SK-N-SH treated with all-trans-retinoic acid at 6 μM for 48 hours (cell line): ENCODE data around the gene CLEC3B.

Experiments
- ATAC-seq: fragments of 200-7000 bp; cut with Tn5 transposase; 3 replicates; pipeline ENCODE4 v1.9.1; 2020; ENCODE audit warnings: mild to moderate bottlenecking, moderate library complexity
- ARNTL ChIP-seq: fragments of 450-650 bp; formaldehyde crosslinking; IDR thresholded peaks from 2 replicates; pipeline ENCODE4 v1.5.0; 2020; ENCODE audit warnings: low read depth, mild to moderate bottlenecking, moderate library complexity, borderline replicate concordance
- BACH2 ChIP-seq: fragments of 250-450 bp; sonication (Bioruptor Pico); IDR thresholded peaks from 2 replicates; pipeline ENCODE4 v1.9.0; 2021; ENCODE audit warnings: mild to moderate bottlenecking, borderline replicate concordance
- ESRRG ChIP-seq: fragments of 250-450 bp; sonication (Bioruptor Pico); IDR thresholded peaks from 2 replicates; pipeline ENCODE4 v1.6.1; 2021; ENCODE audit warnings: mild to moderate bottlenecking
- ISL1 ChIP-seq: fragments of 250-450 bp; sonication (Bioruptor Pico); IDR thresholded peaks from 2 replicates; pipeline ENCODE4 v2.1.2; 2022; ENCODE audit warnings: mild to moderate bottlenecking, moderate library complexity
- PPARA ChIP-seq: fragments of 250-450 bp; sonication (Bioruptor Pico); IDR thresholded peaks from 2 replicates; pipeline ENCODE4 v1.5.0; 2020; ENCODE audit warnings: mild to moderate bottlenecking, borderline replicate concordance
- TCF4 ChIP-seq: fragments of 250-450 bp; sonication (Bioruptor Pico); IDR thresholded peaks from 2 replicates; pipeline ENCODE4 v1.8.0; 2021; ENCODE audit warnings: mild to moderate bottlenecking, moderate library complexity, borderline replicate concordance
- TOX ChIP-seq: fragments of 250-450 bp; sonication (Bioruptor Pico); IDR thresholded peaks from 2 replicates; pipeline ENCODE4 v1.8.0; 2021; ENCODE audit warnings: mild to moderate bottlenecking, moderate library complexity, borderline replicate concordance
- ZC3H10 ChIP-seq: fragments of 250-450 bp; sonication (Bioruptor Pico); IDR thresholded peaks from 2 replicates; pipeline ENCODE4 v1.5.1; 2021; ENCODE audit warnings: mild to moderate bottlenecking, moderate library complexity
- TF ChIP-seq, protein P1 (sequence below): fragments of 250-450 bp; sonication (Bioruptor Pico); IDR thresholded peaks from 2 replicates; pipeline ENCODE4 v1.5.1; 2021; ENCODE audit warnings: mild to moderate bottlenecking, moderate library complexity
- TF ChIP-seq, protein P2 (sequence below): fragments of 250-450 bp; sonication (Bioruptor Pico); IDR thresholded peaks from 2 replicates; pipeline ENCODE4 v1.5.0; 2020; ENCODE audit warnings: mild to moderate bottlenecking, moderate library complexity
- TF ChIP-seq, protein P3 (sequence below): fragments of 250-450 bp; sonication (Bioruptor Pico); IDR thresholded peaks from 2 replicates; pipeline ENCODE4 v1.5.1; 2020; ENCODE audit warnings: low read depth, mild to moderate bottlenecking, moderate library complexity
- TF ChIP-seq, protein P4 (sequence below): fragments of 250-450 bp; sonication (Bioruptor Pico); IDR thresholded peaks from 2 replicates; pipeline ENCODE4 v1.8.0; 2020; ENCODE audit warnings: mild to moderate bottlenecking, moderate library complexity, borderline replicate concordance

Gene CLEC3B

DNA sequence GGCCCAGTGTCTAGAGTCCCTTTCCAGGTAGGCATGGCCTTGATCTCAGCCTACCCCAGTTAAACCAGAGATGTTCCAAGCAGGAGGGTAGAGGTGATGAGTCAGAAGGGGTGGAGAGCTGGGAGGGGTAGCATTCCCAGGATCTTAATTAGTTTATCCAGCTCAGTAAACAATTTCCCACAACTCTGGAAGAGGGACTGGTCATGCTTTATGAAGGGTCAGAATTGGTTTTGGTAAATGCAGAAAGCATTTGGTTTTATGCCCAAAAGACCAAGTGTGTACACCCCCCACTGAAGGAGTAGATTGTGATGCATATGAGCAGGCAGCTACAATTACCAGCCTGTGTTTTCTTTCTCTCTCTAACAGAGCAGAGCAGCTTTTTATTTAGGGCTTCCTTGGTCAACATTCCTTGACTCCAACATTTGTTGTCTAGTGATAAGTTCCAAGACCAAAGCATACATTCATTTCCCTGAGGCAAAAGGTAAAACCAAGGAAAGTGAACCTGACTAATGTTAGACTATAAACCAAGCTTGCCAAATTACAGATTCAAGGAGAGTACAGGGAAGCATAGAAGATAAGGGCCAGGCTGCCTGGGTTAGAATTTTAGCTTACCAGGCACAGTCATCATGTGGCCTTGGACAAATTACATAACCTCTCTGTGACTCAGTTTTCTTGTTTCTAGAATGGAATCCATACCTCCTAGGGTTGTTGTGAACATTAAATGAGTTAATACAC, 32.5 kb upstream of the CLEC3B start:
- ATAC-seq: peak; percentile 58
- TF ChIP-seq, protein P1, sequence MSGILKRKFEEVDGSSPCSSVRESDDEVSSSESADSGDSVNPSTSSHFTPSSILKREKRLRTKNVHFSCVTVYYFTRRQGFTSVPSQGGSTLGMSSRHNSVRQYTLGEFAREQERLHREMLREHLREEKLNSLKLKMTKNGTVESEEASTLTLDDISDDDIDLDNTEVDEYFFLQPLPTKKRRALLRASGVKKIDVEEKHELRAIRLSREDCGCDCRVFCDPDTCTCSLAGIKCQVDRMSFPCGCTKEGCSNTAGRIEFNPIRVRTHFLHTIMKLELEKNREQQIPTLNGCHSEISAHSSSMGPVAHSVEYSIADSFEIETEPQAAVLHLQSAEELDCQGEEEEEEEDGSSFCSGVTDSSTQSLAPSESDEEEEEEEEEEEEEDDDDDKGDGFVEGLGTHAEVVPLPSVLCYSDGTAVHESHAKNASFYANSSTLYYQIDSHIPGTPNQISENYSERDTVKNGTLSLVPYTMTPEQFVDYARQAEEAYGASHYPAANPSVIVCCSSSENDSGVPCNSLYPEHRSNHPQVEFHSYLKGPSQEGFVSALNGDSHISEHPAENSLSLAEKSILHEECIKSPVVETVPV (CRISPR knock-in tag): no peak
- TF ChIP-seq, protein P2, sequence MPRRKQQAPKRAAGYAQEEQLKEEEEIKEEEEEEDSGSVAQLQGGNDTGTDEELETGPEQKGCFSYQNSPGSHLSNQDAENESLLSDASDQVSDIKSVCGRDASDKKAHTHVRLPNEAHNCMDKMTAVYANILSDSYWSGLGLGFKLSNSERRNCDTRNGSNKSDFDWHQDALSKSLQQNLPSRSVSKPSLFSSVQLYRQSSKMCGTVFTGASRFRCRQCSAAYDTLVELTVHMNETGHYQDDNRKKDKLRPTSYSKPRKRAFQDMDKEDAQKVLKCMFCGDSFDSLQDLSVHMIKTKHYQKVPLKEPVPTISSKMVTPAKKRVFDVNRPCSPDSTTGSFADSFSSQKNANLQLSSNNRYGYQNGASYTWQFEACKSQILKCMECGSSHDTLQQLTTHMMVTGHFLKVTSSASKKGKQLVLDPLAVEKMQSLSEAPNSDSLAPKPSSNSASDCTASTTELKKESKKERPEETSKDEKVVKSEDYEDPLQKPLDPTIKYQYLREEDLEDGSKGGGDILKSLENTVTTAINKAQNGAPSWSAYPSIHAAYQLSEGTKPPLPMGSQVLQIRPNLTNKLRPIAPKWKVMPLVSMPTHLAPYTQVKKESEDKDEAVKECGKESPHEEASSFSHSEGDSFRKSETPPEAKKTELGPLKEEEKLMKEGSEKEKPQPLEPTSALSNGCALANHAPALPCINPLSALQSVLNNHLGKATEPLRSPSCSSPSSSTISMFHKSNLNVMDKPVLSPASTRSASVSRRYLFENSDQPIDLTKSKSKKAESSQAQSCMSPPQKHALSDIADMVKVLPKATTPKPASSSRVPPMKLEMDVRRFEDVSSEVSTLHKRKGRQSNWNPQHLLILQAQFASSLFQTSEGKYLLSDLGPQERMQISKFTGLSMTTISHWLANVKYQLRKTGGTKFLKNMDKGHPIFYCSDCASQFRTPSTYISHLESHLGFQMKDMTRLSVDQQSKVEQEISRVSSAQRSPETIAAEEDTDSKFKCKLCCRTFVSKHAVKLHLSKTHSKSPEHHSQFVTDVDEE: no peak
- 0 out of 2 replicates have a peak, but pooled peaks have one; percentile 20 for TF ChIP-seq ISL1 (CRISPR knock-in tag)
- no peak for TF ChIP-seq TCF4
- TF ChIP-seq ARNTL (CRISPR knock-in tag): no peak

DNA sequence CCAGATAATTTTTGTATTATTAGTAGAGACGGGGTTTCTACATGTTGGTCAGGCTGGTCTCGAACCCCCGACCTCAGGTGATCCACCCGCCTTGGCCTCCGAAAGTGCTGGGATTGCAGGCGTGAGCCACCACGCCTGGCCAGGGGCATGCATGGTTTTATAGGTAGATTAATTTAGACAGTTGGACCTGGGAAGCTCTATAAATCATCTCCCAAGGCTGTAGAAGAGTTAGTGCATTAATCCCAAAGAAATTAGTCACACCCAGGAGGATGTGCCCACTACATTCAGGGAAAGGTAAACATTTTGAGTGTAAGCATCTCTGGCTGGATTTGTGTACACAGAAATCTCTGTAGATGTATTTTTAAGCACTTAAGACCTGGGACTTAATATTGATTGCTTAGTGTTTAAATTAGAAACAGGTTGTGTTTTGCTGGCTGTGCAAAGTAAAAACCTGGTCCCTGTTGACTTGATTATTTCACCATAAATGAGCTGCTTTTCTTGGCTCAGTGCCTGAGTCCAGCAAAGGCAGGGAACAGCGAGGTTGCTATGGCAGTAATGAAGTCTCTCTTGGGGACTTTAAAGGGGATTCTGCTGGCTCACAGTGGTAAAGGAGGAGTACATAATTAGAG, 30.8 kb upstream of the CLEC3B start:
- peak; percentile 21; the same call in 2 of the 3 replicates for ATAC-seq
- TF ChIP-seq ZC3H10 (CRISPR knock-in tag) (no peak), TCF4 (peak; percentile 93)

DNA sequence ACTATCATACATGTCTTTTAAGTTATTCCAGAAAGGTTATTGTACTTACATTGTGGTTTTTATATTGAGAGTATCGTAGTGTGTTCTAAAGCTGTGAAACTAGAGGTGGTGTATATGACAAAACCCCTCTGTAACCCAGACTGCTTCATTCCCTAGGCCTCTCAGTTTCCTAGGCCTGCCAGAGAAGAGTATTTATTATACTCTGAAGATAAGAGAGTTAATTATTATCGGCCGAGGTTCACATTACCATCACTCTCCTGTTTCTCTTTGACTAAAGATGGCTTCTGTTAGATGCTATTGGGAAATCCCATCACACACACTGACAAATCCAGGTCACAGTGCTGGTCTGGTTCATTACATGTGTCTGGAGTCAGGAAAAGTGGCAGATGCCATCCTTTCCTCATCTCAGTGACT, 29.5 kb upstream of the CLEC3B start:
- no peak; the same call in 2 of the 3 replicates for ATAC-seq
- TF ChIP-seq, protein P2: peak; percentile 63; the same call in 1 of the 2 replicates
- peak; percentile 53; the same call in 1 of the 2 replicates for TF ChIP-seq TCF4
- no peak for TF ChIP-seq ESRRG (CRISPR knock-in tag)
- no peak for TF ChIP-seq BACH2 (CRISPR knock-in tag)
- TF ChIP-seq, protein P3, sequence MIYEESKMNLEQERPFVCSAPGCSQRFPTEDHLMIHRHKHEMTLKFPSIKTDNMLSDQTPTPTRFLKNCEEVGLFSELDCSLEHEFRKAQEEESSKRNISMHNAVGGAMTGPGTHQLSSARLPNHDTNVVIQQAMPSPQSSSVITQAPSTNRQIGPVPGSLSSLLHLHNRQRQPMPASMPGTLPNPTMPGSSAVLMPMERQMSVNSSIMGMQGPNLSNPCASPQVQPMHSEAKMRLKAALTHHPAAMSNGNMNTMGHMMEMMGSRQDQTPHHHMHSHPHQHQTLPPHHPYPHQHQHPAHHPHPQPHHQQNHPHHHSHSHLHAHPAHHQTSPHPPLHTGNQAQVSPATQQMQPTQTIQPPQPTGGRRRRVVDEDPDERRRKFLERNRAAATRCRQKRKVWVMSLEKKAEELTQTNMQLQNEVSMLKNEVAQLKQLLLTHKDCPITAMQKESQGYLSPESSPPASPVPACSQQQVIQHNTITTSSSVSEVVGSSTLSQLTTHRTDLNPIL (CRISPR knock-in tag): no peak
- no peak for TF ChIP-seq TOX
- TF ChIP-seq, protein P4, sequence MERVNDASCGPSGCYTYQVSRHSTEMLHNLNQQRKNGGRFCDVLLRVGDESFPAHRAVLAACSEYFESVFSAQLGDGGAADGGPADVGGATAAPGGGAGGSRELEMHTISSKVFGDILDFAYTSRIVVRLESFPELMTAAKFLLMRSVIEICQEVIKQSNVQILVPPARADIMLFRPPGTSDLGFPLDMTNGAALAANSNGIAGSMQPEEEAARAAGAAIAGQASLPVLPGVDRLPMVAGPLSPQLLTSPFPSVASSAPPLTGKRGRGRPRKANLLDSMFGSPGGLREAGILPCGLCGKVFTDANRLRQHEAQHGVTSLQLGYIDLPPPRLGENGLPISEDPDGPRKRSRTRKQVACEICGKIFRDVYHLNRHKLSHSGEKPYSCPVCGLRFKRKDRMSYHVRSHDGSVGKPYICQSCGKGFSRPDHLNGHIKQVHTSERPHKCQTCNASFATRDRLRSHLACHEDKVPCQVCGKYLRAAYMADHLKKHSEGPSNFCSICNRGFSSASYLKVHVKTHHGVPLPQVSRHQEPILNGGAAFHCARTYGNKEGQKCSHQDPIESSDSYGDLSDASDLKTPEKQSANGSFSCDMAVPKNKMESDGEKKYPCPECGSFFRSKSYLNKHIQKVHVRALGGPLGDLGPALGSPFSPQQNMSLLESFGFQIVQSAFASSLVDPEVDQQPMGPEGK (CRISPR knock-in tag): no peak
- TF ChIP-seq ISL1 (CRISPR knock-in tag): 0 out of 2 replicates have a peak, but pooled peaks have one; percentile 23

DNA sequence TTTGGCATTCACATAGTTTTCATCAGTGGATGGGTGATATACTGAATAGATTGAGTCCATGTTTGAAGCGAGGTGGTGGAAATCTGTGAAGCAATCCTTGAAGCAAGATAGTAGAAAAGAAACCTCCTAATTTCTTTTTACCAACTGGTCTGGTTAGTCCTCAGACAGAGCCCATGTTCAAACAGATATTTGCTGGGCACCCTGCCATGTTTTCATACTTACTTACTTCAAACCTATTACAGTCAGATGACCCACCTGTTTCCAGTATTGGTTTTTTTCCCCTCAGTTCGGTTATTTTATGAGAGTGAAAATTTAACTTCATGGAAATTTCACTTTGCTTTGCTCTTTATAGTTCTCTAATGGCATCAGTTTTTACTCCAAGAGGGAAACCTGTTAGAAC, 26.3 kb upstream of the CLEC3B start:
- ATAC-seq: no peak
- TF ChIP-seq, protein P1 (CRISPR knock-in tag): no peak
- TF ChIP-seq PPARA (no peak), BACH2 (CRISPR knock-in tag) (no peak), ESRRG (CRISPR knock-in tag) (no peak)
- TF ChIP-seq, protein P4 (CRISPR knock-in tag): no peak
- TF ChIP-seq, protein P2: no peak
